Measurements from ENCODE around the gene PRMT3. TPM values are rescaled to one million over a fixed set of nuclear protein-coding genes. Genes with fewer than 3 reads are reported as not detected.

Gene PRMT3
- total and polyA plus RNA-seq, 2 of the 13 experiments (the other 11 are each of a cell fraction or from before 2014, with no cell fraction given), result 9.1 to 27.7 TPM

Other genes with a start within 250 kb of the PRMT3 start
- not detected in 2 replicates for gene DBX1, start 227.2 kb upstream of the PRMT3 start, total RNA-seq (2016; rRNA removed; fragmentation: Illumina TruSeq; extraction: Trizol)
- gene DBX1, start 227.2 kb upstream of the PRMT3 start, polyA plus RNA-seq (2011; rRNA removed), result not detected in 2 replicates
- gene HTATIP2, start 24.0 kb upstream of the PRMT3 start, total RNA-seq (2016; rRNA removed; fragmentation: Illumina TruSeq; extraction: Trizol), result not detected in 2 replicates
- gene HTATIP2, start 24.0 kb upstream of the PRMT3 start, polyA plus RNA-seq (2011; rRNA removed), result not detected in 2 replicates
- gene SLC6A5, start 211.9 kb downstream of the PRMT3 start, total RNA-seq (2016; rRNA removed; fragmentation: Illumina TruSeq; extraction: Trizol), result not detected in 2 replicates
- gene SLC6A5, start 211.9 kb downstream of the PRMT3 start, polyA plus RNA-seq (2011; rRNA removed), result not detected in 2 replicates